NCI-H510A treated with DMSO at 0.1 percent for 48 hours (cell line): ENCODE measurements around the gene GNAI1.
A peak's percentile ranks its signal among the peaks of the same experiment; 100 is the strongest.

Source experiments
- DNase-seq: peaks from one replicate; lab custom pipeline; 2025; lab: John Stamatoyannopoulos, UW

The GNAI1 gene

DNA sequence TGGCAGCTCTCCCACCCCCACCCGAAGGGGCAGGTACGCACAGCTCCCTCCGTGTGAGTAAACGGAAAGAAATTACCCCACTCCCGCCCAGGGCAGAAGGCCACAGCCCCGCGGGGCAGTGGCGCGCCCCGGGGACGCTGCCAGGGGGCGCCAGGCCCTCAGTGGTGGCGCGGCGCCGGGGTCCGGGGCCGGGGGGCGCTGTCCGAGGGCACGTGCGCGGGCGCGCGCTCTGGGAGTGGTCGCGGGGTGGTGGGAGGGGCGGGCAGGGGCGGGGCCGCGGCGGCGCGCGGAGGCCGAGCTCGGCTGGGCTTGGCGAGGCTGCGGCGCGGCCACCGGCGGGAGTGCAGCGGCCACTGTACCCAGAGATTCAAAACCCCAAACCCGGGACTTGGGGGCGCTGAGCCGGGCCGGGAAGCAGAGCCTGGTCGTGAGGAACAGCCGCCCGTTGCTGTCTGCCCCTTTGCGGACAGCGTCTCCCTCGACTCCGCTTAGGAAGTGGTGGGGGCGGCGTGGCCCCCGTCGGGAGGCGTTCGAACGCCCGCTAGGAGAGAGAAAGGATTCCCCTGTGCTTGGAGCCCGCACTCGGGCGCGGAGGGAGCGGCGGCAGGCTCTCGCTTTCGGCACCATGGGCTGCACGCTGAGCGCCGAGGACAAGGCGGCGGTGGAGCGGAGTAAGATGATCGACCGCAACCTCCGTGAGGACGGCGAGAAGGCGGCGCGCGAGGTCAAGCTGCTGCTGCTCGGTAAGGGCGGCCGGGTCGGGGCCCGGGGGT lies at the start of gene GNAI1:
Gene GNAI1 (plus strand): TSS at position 296 of the 773 bp plus-strand sequence. CDS start 330 bp downstream, at position 626.
- DNase-seq, result peak; percentile 11

GRCh38 chr7:80087051-80087770 lies 47.4 kb upstream of the GNAI1 start:
- no peak for DNase-seq

GRCh38 chr7:80087771-80088170 lies 46.9 kb upstream of the GNAI1 start:
- DNase-seq, result no peak

GRCh38 chr7:80088705-80089104 lies 45.9 kb upstream of the GNAI1 start:
- DNase-seq, result no peak

- no peak for DNase-seq
Measured at GRCh38 chr7:80089366-80089765, 45.3 kb upstream of the GNAI1 start.

GRCh38 chr7:80093349-80093748 lies 41.3 kb upstream of the GNAI1 start:
- DNase-seq, result no peak

DNA sequence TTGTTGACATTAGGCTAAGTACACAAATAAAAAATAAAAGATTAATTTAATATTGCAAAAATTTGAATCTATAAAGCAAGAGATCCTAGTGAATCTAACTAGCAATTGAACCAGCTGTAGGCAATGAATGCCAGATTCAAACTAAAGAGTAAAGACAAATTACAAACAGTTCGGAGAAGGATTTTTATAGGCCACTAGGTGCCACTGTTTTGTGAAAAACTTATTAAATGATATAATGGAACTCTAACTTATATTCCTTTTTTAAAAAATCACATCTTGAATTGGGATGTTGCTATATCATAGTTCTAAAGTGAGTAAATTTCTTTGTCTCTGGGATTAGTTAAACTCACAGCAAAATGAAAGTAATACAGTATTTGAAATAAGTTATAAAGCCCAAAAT lies 39.1 kb upstream of the GNAI1 start:
- peak; percentile 1 for DNase-seq

DNA sequence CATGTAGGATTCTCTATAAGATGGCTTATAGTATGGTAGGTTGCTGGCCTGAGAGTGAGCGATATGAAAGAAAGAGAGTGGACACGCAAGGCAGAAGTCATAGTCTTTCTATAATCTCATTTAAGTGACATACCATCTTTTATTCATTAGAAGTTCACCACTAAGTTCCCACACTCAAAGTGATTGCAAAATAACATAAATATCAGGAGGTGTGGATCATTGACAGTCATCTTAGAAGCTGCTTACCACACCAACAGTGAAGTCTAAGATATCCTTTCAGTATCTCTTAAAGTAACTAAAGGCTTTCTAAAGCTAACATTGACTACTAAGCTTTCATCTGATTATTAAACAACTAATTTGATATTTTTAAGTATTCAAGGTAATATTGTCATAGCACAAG lies 36.9 kb upstream of the GNAI1 start:
- no peak for DNase-seq

GRCh38 chr7:80098795-80099194 lies 35.8 kb upstream of the GNAI1 start:
- DNase-seq, result no peak

- no peak for DNase-seq
Measured at GRCh38 chr7:80100254-80100653, 34.4 kb upstream of the GNAI1 start.

- no peak for DNase-seq
Measured at GRCh38 chr7:80105701-80106408, 28.8 kb upstream of the GNAI1 start.

DNA sequence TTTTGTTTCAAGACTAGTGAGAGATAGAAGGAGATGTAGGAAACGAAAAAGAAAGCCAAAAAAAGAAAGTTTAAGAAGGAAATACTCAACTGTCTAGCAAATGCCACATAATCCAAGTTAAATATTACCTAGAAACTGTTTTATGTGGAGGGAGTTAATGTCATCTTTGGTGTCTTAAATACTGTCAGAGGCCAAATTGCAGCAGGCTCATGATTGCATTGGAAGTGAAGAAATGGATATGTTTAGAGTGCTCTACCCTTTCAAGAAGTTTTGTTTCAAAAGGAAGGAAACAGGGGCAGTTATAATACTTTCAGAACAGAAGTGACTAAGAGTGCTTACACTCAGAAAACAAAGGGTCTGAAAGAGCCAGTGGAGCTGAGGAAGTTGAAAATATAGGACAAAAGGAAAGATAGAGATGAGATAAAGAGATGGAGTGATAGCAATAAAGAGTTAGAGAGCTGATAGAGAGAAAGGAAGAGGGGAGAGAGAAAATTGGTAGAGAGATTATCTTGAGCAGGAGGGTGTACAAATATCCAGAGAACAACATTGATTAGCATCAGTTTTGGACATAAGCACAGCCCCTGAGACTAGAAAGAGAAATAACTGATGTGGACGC lies 28.0 kb upstream of the GNAI1 start:
- no peak for DNase-seq

- DNase-seq, result no peak
Measured at GRCh38 chr7:80107278-80107677, 27.4 kb upstream of the GNAI1 start.

GRCh38 chr7:80110376-80110775 lies 24.3 kb upstream of the GNAI1 start:
- DNase-seq, result no peak

DNA sequence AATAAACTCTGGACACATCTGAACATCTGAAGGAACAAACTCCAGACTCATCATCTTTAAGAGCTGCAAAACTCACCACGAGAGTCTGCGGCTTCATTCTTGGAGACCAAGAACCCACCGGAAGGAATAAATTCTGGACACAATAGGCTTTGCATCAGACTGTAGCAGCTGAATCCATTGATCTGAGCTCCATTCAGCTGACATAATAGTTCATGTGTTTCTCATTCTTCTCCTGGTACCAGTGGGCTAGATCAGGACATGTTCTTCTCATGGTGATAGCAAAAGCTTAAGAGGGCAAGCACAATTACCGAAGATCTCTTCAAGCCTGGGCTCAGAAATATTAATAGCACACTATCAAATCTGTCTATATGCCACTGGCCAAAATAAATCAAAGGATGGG lies 20.5 kb upstream of the GNAI1 start:
- DNase-seq, result no peak

- no peak for DNase-seq
Measured at GRCh38 chr7:80124526-80125264, 9.9 kb upstream of the GNAI1 start.

DNA sequence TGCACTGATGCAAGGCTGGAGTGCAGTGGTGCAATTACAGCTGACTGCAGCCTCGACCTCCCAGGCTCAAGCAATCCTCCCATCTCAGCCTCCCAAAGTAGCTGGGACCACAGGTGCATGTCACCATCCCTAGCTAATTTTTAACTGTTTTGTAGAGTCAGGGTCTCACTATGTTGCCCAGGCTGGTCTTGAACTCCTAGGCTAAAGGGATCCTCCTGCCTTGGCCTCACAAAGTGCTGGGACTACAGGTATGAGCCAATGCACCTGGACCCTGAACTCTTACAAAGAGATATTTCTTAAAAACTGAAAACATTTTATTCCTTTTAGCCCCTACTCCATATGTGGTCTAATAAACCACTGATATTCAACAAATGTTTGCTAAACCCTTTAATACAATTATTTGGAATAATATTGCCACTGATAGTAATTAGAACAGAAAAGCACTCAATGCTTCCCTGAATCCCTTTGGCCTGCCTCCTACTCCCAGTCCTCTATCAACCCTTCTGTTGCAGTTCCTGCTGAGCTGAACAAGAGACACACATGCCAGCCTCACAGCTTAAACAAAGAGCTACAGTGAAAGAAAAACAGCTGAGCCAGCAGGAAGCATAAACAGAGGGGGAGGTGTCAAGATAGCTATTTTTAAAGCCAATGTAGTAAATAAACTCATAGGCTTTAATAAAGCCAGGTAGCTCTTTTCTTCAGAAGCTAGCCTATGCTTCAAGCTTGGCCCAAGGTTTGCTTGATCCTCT lies 7.0 kb upstream of the GNAI1 start:
- peak; percentile 4 for DNase-seq

DNA sequence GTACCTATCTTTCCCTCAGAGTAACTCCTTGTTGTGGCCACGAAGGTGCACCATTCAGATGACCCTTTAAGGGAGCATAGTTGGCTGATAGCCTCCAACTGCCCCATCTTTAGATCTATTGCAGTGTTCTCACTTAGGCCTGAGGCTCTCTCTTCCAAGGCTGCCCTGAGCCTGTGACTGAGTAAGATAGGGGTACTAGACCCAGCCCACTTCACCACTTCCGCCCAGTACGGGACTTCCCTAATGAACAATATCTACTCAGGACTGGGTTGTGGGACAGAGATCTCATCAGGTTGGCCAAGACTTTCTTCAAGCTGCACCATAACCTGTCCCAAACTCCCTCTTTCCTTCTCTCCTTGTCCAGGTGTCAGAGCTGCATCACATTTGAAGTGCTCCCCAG lies 5.7 kb upstream of the GNAI1 start:
- DNase-seq, result no peak

- DNase-seq, result no peak
Measured at GRCh38 chr7:80129785-80130184, 4.8 kb upstream of the GNAI1 start.

GRCh38 chr7:80131675-80132435 lies 2.8 kb upstream of the GNAI1 start:
- DNase-seq, result no peak
